ENCODE results near the gene TTC17. TPM values are rescaled to one million over a fixed set of nuclear protein-coding genes. Genes with fewer than 3 reads are reported as not detected.
A peak's percentile ranks its signal among the peaks of the same experiment; 100 is the strongest.
"Not testable (repeated sequence)": the region's sequence is repeated elsewhere in the genome, so short reads cannot be mapped to it uniquely, and the experiment has no call there.

Gene TTC17
- total RNA-seq, 1 donor from 2014 or later = 59.9 TPM

DNA sequence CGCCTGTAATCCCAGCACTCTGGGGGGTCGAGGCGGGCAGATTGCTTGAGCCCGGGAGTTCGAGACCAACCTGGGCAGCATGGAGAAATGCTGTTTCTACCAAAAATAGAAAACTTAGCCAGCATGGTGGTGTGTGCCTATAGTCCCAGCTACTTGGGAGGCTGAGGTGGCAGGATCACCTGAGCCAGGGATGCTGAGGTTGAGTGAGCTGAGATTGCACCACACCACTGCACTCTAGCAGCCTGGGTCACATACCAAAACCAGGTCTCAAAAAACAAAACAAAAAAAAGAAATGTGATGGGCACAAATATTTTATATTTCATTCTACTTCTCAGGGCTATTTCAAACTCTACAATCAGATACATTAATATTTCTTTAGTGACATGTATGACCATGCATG lies 25.7 kb downstream of the TTC17 start:
- no peak for DNase-seq (ENCODE audit: low spot score)

DNA sequence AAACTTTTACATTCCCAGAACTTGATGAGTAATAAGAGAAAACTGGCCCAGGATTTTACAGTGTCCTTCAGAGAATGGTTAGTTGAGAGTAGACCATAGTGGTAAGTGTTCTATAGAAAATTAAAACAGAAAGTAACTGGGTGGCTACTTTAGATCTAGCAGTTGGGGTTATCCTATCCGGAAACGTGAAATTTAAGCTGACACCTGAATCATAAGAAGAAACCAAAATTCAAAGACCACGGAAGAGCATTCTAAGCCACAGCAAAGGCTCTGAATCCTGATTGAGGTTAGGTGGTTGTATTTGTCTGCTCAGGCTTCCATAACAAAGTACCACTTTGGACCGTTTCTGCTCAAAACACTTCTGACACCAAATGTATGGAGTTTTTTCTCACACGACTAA lies 34.0 kb downstream of the TTC17 start:
- no peak for DNase-seq (ENCODE audit: low spot score)

DNA sequence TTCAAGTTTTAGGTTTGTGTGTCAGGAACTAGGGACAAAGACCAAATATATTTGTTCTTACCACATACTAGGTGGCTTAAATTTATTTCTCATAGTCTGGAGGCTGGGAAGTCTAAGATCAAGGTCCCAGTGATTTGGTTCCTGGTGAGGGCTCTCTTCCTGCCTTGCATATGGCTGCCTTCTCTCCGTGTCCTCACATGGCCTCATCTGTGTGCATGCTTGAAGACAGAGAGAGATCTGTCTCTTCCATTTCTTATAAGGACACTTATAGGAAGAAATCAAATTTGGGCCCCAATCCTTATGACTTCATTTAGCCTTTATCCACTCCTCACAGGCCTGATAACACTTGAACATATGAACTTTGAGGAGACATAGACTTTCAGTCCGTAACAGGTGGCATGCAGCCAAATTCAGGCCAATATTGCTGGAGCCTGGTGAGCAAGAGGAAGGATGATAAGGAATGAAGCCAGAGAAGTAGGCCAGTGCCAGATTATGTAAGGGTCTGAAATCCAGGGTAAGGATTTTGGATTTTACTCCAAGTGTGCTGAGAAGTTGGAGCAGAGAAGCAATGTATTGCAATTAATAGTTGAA lies 35.1 kb downstream of the TTC17 start:
- DNase-seq (ENCODE audit: low spot score) = peak; percentile 1

DNA sequence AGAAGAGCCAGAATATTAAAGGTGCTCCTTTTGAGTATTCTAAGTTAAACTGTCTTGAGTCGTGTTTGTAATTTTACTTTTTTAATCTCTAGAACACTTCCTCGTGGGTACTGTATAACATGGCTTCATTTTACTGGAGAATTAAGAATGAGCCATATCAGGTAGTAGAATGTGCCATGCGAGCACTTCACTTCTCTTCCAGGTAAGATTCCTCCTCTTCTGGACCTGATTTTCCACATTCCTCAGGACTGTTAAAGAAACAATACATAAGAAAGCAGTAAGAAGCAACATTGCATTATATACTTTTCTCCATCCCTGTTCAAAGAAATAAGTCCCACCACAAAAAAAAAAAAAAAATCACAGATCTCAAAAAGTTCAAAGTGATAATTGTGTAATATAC lies 37.9 kb downstream of the TTC17 start:
- peak; percentile 20 for DNase-seq (ENCODE audit: low spot score)

DNA sequence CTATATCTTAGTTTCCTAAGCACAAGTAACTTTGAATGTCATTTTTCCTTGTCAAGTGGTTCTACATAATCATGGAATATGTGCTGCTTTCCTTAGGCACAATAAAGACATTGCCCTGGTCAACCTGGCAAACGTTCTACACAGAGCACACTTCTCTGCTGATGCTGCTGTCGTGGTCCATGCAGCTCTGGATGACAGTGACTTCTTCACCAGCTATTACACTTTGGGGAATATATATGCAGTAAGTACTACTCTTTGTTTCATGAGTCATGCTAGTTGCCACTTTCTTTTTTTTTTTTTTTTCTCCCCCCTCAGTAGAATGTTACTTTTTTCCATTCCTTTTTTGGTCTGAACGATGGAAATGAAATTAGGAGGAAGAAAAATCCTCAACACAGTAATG lies 38.5 kb downstream of the TTC17 start:
- DNase-seq (ENCODE audit: low spot score) = no peak

DNA sequence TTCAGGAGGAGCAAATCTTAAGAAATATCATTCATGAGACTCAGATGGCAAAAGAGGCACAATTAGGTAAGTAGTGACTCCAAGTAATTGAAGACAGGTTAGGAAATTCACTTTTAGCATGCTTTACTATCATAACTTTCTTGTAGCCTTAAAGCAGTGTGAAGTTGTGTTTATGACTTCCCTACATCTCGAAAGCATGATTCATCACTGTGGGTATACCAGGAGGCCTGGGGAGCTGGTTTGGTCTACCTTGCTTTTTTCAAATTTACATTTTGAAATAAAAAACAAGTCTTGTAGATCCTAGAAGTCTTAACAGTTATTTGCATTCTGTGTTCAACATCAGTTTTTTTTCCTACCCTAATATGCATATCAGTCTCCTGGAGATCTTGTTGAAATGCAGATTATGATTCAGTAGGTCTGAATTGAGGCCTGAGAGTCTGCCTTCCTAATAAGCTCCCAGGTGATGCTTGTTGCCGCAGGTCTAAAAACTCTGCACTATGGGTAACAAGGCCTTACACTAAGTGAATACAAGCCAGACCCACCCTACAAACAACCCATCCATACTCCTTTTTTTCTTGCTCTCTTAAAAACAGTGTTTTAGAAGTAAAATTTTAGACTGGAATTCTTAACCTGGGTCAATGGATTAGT lies 41.4 kb downstream of the TTC17 start:
- DNase-seq (ENCODE audit: low spot score) = no peak

DNA sequence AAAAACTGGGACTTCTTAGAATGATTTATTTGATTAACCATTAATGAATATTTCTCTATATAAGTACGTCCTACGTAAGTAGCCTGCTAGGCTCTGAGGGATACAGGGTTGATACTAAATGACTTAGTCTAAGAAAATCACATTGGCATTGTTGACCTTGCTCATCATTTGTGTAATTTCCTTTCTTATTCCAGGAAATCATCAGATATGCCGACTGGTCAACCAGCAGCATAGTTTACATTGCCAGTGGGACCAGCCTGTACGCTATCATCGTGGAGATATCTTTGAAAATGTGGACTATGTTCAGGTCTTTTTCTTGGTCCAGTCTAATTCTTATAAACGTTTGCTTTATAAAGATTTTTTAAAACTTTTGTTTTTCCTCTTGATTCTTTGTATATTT lies 42.5 kb downstream of the TTC17 start:
- no peak for DNase-seq (ENCODE audit: low spot score)

DNA sequence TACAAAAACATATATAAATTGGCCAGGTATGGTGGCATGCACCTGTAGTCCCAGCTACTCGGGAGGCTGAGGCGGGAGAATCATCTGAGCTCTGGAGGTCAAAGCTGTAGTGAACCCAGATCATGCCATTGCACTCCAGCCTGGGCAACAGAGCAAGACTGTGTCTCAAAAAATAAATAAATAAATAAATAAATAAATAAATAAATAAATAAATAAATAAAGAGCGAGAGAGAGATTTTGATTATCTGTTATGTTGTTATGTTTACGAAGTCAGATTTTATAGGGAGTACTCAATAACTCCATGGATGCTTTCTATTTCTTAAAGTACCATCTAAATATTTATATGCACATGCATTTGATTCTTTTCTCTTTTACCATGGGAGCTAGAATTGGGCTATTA lies 43.1 kb downstream of the TTC17 start:
- not testable (repeated sequence) for DNase-seq (ENCODE audit: low spot score)

DNA sequence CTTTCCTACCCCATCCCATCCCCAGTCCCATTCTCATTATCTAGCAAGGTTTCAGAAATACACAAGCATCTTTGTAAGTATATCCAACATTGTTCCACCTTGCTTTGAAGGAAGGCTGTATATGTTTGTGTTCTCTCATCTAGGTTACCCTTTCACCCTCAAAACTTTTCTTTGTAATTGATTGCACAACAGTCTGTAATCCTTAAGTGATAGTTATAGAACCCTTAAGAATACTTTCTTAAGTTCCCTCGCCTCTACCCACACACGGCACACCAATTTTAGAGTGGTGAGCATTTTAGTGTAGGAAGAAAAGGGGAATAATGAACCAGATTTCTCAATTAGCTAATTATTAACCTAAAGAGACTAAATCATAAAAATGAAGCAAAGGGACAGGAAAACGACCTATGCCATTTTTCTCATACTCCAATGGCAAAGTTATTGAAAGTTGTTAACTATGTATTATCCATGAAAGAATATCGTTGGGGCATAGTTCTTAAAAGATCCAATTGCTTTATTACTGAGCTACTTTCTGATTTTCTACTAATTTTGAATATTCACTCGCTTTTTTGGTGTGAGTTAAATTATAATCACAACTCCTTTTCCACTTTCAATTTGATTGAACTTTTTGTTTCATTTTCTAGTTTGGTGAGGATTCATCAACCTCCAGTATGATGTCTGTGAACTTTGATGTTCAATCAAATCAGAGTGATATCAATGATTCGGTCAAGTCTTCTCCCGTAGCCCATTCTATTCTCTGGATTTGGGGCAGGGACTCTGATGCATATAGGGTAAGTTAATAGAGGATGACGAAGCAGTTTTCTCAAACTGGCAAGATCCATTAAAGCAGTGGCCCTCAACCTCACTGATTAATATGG lies 44.9 kb downstream of the TTC17 start:
- DNase-seq (ENCODE audit: low spot score) = no peak

DNA sequence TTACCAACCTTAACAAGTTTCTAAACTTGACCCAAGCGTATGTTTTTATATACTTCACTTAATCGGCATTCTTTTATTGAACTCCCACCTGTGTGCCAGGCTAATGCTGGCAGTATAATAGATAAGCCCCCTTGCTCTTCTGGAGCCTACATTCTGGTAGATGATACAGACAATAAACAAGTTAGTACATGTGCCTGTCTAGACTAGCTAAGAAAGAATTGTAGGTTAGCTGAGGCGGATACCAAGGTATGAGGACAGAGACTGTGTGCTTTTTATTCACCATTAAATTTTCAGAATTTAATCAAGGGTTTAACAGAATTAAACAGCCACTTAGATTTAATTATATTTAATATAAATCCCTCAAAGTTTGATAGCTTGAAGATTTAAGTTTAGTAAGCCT lies 45.7 kb downstream of the TTC17 start:
- DNase-seq (ENCODE audit: low spot score) = no peak

DNA sequence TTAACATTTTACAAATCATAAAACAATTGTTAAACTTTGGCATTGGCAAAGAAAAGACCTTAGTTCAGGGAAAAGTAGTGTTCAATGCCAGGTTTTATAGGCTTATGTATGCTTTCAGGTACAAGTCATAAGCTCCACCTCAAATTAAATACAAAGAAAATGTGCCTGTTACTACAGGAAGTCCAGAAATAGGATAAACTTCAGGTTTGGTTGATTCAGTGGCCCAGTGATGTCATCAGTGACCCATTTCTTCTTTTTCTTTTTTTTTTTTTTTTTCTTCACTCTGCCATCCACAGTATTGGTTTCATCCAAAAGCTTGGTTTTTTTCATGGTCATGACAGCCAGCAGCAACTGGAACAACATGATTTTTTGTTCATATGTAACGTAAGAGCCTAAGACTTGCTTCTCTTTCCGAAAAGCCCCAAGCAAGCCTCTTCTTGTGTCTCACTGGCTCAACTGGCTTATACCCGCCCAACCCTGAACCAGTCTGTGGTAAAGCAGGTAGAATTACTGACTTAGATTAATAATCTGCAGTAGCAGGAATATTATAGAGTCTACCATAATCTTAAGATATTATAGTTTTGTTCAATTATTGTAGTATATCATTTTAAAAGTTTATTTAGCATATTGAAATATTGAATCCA lies 46.2 kb downstream of the TTC17 start:
- DNase-seq (ENCODE audit: low spot score) = no peak

DNA sequence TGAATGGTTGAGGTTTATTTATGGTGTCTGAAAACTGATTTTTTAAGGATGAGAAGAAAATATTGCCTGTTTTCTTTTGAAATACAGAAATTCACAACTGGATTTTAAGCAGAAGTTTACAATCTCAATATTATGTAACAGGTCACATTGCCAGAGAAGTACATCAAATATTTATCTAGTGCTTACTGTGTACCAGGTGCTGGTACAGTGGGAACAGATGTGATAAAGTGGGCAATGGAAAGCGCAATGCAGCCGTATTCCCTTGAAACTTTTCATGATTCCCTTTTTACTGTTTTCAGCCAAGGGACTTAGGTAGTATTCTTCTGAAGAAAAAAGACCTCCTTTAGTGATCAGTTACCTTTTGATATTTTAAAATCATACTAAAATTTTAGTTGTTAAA lies 49.6 kb downstream of the TTC17 start:
- DNase-seq (ENCODE audit: low spot score) = no peak

DNA sequence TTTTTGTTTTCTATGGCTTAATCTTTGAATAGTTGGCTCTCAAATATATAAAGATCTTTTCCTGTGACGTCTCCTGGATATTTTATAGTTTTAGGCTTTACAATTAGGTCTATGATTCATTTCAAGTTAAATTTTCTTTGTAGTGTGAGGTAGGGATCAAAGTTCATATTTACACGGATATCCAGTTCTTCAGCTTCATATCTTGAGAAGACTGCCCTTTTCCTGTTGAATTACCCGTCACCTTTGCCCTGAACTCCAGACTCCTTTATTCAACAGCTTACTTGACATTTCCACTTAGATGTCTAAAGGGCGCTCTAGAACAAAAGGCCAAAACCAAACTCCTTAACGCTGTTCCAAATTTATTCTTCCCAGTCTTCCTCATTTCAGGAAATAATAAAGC lies 51.7 kb downstream of the TTC17 start:
- DNase-seq (ENCODE audit: low spot score) = no peak

DNA sequence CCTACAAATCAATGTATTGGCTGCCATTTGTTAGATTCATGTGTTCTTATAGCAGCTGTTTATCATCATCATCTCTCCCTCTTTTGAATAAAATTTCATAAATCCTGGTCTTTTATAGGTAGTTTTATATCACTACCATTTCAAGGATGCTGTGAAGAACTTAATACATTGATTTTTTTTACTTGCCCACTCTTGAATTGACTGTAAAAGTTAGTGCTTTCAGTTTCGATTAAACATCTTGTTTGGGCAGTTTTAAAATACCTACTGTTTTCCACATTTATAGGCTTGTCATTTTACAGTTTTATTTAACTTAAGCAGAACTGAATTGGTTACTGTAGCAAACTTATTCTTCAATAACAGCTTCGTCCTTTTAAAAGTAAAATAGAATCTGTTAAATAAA lies 59.5 kb downstream of the TTC17 start:
- no peak for DNase-seq (ENCODE audit: low spot score)

DNA sequence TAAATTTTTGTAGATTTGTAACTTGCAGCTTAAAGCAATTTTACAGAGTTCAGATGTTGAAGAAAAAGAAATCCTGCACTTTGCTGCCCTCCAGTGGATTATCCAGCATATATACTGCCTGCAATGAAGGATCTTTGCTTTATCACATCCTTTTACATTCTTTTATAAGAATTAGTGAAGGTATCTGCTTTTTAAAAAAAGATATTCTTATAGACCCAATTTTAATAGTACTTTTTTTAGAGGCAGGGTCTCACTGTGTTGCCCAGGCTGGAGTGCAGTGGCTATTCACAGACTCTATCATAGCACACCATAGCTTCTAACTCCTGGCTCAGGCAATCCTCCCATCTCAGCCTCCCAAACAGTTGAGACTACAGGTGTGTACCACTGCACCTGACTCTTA lies 60.7 kb downstream of the TTC17 start:
- peak; percentile 38 for DNase-seq (ENCODE audit: low spot score)

DNA sequence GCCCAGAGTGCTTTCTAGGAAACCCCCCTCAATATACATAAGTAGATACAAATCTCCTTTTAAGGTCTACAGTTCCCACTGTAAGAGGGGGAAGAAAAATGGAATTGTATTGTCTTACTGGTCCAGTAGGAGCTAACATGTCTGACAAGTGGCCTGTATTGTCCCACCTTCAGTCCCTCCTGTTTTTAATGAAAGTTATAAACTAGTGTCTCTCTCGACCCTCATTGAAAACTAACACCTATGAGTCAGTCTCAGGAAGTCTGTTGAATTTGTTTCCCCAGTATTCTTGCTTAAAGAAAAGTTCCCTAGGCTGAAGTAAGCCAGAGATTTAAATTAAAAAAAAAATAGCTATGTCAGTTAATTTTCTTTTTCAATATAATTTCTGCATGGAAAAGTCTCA lies 69.3 kb downstream of the TTC17 start:
- DNase-seq (ENCODE audit: low spot score) = no peak

DNA sequence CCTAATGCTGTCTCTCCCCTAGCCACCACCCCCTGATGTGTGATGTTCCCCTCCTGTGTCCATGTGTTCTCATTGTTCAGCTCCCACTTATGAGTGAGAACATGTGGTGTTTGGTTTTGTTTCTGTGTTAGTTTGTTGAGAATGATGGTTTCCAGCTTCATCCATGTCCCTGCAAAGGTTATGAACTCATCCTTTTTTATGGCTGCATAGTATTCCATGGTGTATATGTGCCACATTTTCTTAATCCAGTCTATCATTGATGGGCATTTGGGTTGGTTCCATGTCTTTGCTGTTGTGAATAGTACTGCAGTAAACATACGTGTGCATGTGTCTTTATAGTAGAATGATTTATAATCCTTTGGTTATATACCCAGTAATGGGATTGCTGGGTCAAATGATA lies 72.2 kb downstream of the TTC17 start:
- DNase-seq (ENCODE audit: low spot score) = not testable (repeated sequence)

DNA sequence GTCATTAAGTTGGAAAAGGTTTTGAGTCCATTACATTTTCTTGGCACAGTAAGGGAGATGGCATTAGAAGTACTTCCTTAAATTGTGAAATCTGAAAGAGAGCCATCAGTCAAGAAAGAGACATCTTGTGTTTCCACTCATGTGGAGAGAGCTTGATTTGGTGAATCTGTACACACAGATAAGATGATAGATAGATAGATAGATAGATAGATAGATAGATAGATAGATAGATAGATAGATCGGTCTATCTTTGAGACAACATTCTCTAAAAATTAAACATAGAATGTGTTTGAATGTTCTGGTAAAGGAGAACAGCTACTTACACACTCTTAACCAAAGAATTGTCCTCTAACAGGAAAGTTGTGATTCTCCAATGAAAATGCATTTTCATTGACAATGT lies 76.2 kb downstream of the TTC17 start:
- DNase-seq (ENCODE audit: low spot score) = no peak

DNA sequence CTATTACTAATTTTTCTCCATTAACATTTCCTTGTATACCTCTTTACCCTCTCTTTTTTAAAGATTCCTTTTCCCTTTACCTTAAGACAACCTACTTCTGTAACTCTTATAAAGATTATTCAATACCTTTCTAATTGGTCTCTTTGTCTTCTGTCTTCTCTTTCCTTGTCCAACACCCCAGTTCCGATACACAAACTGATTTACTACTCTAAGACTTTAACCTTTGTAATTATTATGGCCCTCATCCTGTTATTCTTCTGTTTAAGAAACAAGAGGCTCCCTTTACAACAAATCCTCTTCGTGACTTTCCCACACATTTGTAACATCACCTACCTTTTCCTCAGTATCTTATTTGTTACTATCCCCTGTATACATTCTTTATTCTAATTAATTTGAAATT lies 81.8 kb downstream of the TTC17 start:
- DNase-seq (ENCODE audit: low spot score) = no peak

DNA sequence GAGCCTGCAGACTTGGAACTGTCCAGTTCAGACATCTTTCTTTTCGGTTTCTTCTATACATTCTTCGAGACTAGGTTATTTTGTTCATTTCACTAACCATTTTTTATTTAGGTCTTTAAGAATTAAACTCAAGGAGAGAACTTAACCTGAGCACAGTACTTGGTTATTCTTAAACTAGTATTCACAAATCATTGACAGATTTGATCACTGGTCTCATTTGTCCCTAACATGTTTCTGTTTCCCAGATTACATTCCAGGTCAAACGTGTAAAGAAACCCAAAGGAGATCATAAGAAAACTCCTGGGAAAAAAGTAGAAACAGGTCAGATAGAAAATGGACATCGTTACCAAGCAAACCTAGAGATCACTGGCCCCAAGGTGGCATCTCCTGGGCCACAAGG lies 85.1 kb downstream of the TTC17 start:
- no peak for DNase-seq (ENCODE audit: low spot score)

DNA sequence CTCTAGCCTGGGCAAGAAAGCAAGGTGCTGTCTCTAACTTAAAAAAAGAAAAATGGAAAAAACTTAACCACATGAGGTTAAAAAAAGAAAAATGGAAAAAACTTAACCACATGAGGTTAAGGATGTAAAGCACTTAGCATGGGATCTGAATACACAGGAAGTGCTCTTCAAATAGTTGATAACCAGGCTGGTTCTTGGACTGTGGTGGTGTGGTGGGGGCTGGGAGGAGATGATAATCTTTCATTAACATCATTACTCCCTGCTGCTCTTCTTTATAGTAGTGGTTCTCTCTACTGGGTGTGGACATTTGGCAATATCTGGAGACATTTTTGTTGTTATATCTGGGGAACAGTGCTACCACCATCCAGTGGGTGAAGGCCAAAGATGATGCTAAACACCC lies 88.4 kb downstream of the TTC17 start:
- DNase-seq (ENCODE audit: low spot score) = no peak

DNA sequence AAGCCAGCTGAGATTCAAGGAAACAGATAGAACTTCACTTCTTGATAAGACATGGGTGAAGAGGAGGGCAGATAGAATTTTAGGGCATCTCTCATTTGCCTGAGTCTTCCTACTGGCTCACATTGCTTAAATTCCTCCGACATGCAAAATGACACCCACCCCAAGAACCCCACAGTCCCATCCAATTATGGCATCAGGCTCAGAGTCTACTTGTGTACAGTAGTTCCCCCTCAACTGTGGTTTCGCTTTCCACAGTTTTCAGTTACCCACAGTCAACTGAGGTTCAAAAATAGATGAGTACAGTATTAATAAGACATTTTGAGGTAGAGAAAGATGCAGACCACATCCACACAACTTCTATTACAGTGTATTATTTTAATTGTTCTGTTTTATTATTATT lies 99.8 kb downstream of the TTC17 start:
- no peak for DNase-seq (ENCODE audit: low spot score)

DNA sequence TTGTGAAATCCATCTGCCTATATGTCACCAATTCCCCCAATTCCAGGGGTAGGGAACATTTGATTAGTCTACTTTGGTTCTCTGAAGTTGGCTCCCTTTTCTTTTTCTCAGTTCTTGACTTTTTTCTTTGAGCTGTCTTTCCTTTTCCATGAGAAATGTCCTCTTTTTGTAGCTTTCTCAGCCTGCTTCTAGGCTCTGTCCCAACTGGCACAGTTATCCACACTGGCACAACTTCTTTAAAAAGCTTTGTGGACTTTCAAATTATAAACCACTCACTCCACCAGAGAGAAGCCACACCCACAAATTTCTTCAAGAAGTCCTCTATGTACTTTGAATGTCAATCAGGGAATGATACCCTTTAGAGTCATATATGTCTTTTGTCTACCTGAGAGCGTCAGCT lies 100.5 kb downstream of the TTC17 start:
- DNase-seq (ENCODE audit: low spot score) = no peak
